Astrocyte of the cerebellum (primary cell): ENCODE measurements around the gene CNPY3.
"Not testable (repeated sequence)": the region's sequence is repeated elsewhere in the genome, so short reads cannot be mapped to it uniquely, and the experiment has no call there.

ENCODE experiments used
- DNase-seq: peaks from one replicate; pipeline ENCODE4 v3.0.0-alpha.2; 2011; ENCODE audit warnings: low read depth
- H3K4me3 ChIP-seq: 2 replicates; pipeline ENCODE4 v1.5.1; 2011; ENCODE audit warnings: mild to moderate bottlenecking, low read depth, low read length, moderate library complexity
- in situ Hi-C: cut with HindIII; loops from 2 replicates; pipeline ENCODE4 v1.10.0; 2017; ENCODE audit warnings: low sequenced_read_pairs
- TF ChIP-seq, protein P1 (sequence below): IDR thresholded peaks from 2 replicates; pipeline ENCODE4 v1.5.1; 2012; ENCODE audit warnings: low read length, low read depth, moderate library complexity, mild to moderate bottlenecking; ENCODE audit errors: missing control alignments

CNPY3 gene

DNA sequence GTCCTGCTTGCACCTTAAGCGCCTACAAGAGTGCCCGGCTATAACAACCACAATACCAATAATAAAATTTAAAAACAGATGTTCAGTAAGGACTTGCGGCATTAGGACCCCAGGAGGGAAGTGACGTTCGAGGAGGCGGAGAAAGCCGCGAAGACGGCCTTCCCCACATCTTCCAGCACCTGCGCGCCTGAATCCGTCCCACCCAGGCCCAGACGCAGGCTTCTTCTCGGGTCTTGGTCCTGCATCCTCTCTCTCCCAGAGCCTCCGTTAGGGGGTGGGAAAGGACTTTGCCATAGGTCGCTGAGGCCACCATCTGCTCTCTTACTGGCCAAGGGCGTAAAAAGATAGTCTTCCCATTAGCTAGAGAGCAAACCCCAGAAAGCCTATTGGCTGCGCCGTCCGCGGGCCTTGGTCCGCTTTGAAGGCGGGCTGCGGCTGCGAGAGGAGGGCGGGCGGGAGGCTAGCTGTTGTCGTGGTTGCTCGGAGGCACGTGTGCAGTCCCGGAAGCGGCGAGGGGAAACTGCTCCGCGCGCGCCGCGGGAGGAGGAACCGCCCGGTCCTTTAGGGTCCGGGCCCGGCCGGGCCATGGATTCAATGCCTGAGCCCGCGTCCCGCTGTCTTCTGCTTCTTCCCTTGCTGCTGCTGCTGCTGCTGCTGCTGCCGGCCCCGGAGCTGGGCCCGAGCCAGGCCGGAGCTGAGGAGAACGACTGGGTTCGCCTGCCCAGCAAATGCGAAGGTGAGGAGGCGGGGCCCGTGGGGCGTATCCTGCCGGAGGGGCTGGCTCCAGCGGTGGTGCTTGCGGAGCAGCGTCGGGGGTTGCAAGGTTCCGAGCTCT, at the start of gene CNPY3:
CNPY3 (plus strand) TSS at position 495 of the 835 bp plus-strand sequence; CDS start at position 586, 91 bp downstream.
- peak within 1 kb of the TSS; percentile 66 for H3K4me3 ChIP-seq

DNA sequence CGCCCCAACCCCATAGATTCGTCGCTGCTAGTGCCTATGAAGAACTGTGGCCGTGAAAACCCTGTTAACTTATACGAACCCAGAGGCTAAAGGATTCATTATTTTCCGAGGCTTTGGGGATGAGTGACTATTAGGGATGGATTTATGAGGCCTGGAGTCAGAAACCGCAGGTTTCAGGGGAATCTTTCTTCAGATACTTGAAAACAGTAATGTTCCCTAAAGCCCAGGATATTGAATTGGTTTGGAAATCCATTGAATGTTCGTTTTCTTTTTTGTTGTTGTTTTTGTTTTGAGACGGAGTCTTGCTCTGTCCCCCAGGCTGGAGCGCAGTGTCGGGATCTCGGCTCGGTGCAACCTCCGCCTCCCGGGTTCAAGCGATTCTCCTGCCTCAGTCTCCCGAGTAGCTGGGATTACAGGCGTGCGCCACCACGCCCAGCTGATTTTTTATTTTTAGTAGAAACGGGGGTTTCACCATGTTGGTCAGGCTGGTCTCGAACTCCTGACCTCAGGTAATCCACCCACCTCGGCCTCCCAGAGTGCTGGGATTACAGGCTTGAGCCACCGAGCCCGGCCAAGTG, 49.0 kb upstream of the CNPY3 start:
- DNase-seq, in situ Hi-C loops: not testable (repeated sequence)
- peak overlapping the region; percentile 98 for H3K4me3 ChIP-seq

More for the DNA sequence above, at the start of gene CNPY3:
- in situ Hi-C loops = no loop called here
- TF ChIP-seq, protein P1, sequence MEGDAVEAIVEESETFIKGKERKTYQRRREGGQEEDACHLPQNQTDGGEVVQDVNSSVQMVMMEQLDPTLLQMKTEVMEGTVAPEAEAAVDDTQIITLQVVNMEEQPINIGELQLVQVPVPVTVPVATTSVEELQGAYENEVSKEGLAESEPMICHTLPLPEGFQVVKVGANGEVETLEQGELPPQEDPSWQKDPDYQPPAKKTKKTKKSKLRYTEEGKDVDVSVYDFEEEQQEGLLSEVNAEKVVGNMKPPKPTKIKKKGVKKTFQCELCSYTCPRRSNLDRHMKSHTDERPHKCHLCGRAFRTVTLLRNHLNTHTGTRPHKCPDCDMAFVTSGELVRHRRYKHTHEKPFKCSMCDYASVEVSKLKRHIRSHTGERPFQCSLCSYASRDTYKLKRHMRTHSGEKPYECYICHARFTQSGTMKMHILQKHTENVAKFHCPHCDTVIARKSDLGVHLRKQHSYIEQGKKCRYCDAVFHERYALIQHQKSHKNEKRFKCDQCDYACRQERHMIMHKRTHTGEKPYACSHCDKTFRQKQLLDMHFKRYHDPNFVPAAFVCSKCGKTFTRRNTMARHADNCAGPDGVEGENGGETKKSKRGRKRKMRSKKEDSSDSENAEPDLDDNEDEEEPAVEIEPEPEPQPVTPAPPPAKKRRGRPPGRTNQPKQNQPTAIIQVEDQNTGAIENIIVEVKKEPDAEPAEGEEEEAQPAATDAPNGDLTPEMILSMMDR = no peak
- DNase-seq = peak; percentile 90

DNA sequence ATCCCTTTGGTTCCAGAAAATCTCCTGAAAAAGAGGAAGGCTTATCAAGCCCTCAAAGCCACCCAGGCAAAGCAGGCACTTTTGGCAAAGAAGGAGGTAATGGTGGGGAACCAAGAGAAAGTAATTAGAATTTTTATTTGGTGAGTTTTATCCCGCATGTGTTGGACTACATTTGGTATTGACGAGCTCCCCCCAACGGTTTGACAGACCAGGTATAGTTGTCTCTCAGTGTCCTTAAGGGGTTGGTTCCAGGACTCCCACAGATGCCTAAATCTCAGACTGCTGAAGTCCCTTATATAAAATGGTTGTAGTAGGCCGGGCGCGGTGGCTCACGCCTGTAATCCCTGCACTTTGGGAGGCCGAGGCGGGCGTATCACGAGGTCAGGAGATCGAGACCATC, 48.4 kb upstream of the CNPY3 start:
- in situ Hi-C loops, DNase-seq: not testable (repeated sequence)
- H3K4me3 ChIP-seq = peak overlapping the region; percentile 98

DNA sequence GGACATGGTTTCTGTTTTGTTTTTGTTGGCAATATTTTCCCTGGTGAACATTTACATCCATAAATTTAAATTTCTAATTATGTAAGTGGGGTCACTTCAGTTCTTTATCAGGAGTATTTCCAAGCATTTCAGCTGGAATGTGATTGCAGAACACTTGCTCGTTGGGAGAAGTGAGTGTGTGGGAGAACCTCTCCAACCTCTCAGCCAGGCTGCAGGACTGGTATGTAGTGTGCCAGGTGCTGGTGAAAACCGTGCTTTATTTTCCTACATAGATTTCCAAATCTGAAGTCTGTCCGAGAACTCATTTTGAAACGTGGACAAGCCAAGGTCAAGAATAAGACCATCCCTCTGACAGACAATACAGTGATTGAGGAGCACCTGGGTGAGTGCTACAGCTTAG, 43.6 kb upstream of the CNPY3 start:
- in situ Hi-C loops = no loop called here
- no peak for DNase-seq

DNA sequence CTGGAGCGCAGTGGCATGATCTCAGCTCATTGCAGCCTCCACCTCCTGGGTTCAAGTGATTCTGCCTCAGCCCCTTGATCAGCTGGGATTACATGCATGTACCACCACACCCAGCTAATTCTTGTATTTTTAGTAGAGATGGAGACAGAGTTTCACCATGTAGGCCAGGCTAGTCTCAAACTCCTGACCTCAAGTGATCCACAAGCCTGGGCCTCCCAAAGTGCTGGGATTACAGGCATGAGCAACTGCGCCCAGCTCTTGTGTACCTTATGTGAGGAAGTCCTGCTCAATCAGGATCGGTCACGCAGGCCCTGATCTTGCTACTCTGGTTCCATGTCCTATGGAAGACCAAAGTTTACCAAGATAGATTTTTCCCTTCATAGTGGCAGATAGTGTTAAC, 41.1 kb upstream of the CNPY3 start:
- H3K4me3 ChIP-seq, in situ Hi-C loops, DNase-seq: not testable (repeated sequence)

More for the DNA sequence above, 43.6 kb upstream of the CNPY3 start:
- H3K4me3 ChIP-seq = no peak overlapping the region
- TF ChIP-seq, protein P1 = no peak

DNA sequence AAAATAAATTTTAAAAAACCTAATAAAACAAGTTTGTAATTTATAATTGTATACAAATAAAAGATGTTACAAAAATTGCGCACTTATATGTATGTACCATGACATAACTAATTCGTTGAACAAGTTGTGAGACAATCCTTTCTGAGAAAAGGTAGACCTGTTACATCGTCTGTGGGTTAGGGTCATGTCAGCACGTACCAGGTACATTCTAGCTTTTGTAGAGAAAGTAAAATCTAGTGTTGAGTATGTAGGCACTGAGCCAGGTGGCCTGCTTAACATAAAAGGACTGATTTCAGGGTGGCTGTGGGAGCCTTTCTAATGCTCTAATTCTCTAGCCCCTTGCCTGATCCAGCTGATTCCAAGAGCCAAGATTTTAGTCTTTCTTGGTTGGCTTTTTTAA, 39.5 kb upstream of the CNPY3 start:
- in situ Hi-C loops = no loop called here
- peak overlapping the region; percentile 82 for H3K4me3 ChIP-seq
- TF ChIP-seq, protein P1 = no peak
- DNase-seq = no peak

DNA sequence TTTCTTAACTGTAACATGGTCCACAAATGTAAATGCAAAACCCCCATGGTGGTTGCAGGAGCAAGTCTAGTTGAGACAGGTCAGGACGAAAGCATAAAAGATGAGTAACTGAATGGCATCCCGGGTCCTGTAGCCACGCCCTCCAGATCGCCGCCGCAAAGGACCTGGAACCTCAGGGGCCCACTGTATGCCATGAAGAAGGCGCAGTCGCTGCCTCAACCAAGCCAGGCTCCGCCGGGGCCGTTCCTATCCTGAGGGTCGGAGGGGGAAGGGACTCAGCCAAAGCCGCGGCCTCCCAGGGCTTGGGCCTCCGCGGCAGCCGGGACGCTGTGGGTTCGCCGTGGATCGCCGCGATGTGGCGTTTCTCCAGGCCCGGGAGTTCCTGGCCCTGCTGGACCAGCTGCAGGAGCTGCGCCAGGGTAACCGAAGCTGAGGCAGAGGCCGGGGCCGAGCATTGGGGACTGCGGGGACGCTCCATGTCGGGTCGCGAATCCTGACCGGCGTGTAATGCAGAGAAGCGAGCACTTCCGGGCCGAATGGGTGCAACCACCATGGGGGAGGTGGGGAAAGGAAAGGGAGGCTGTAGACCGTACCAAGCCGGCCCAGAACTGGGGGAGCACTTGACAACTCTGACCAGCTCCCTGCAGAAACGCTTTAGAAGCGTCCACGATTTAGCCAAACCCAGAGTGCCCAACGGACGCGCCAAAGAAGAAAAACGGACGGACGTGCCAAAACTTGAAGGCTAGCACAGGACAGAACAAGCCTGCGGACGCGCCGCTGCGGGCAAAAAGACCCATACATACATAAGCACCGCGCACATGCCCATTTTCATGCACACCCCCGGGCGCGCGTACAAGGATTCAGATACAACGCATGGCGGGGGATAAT, 38.7 kb upstream of the CNPY3 start:
- TF ChIP-seq, protein P1 = no peak
- in situ Hi-C loops = no loop called here
- peak; percentile 90 for DNase-seq
- peak overlapping the region; percentile 82 for H3K4me3 ChIP-seq

DNA sequence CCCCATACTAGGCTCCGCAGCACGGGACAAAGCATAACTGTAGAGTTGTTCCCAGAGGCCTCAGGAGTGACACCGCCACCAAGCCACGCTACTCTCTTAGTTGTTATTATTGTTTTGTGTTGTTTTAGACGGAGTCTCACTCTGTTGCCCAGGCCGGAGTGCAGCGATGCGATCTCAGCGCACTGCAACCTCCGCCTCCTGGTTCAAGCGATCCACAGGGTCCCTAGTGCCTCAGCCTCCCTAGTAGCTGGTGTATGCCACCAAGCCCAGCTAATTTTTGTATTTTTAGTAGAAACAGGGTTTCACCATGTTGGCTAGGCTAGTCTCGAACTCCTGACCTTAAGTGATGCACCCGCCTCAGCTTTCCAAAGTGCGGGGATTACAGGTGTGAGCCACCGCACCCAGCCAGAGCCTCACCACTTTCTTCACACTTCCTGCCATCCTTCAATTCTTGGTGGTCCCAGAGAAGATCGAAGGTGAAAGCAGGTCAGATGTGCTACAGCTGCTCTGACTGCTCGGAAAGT, 38.0 kb upstream of the CNPY3 start:
- DNase-seq = no peak
- TF ChIP-seq, protein P1 = no peak
- in situ Hi-C loops = no loop called here
- H3K4me3 ChIP-seq = peak overlapping the region; percentile 82

DNA sequence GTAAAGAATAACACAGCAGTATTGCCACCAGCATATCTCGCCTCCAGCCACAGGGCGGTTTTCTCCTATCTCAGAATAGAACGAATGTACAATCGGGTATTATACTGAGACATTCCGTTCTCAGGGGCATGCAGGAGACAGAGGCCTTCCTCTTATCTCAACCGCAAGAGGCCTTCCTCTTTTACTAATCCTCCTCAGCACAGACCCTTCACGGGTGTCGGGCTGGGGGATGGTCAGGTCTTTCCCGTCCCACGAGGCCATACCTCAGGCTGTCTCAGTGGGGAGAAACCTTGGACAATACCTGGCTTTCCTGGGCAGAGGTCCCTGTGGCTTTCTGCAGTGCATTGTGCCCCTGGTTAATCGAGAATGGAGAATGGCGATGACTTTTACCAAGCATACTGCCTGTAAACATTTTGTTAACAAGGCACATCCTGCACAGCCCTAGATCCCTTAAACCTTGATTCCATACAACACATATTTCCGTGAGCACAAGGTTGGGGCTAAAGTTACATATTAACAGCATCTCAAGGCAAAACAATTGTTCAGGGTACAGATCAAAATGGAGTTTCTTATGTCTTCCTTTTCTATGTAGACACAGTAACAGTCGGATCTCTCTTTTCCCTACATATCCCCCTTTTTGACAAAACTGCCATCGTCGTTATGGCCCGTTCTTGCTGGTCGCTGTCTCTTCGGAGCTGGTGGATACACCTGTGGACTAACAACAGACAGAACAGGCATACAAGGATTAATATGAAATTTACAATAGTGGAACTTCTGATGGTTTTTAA, 35.0 kb upstream of the CNPY3 start:
- DNase-seq, H3K4me3 ChIP-seq, in situ Hi-C loops: not testable (repeated sequence)
